ENCODE measurements around the gene RGMA. TPM values are rescaled to one million over a fixed set of nuclear protein-coding genes. Genes with fewer than 3 reads are reported as not detected.
A peak's percentile ranks its signal among the peaks of the same experiment; 100 is the strongest.

Gene RGMA
- total and polyA plus RNA-seq, 2 of the 8 experiments (the other 6 are each of a cell fraction or from before 2014, with no cell fraction given) = 19.9 to 39.8 TPM

DNA sequence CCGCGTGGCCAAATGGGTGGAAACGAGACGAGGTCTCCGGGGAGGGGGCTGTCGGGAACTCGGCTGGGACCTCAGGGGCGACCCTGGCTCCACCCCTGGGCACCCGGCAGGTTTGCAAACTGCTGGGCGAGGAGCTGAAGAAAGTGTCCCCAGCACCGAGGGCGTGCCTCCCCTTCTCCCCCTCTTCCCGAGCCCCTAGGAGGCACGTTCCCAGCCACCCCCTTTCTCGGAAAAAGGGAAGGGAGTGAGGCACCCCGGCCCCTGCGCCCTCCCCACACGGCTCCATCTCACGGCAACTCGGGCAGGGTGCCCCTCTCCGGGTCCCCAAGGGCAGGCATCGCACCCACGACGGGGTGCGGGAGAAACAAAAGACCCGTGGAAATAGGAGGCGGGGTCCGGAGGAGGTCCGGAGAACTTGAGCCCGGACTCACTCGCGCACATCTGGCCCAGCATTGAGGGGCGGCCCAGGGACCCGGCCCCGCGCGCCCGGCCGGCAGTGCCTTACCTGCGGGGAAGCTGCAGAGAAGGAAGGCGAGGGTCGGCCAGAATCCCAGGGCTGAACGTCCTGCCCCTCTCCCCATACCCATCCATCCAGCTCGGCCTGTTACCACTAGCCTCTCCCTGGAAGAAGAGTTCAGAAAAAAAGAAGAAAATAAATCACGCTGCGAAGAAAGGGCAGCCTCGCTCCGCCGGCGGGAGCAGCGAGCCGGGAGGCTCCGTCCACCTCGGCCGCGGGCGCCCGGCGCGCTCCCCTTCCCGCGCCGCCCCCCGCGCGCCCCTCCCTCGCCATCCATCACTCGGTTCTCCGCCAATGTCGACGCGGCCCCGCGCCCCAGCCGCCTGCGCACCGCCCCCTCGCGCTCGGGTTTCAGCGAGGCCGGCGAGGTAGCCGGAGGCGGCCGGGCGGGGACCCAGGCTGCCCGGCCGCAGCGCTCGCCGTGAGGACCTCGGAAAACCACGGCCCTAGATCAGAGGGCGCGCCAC is 16.3 kb downstream of the RGMA start (continued):
- TF ChIP-seq SUZ12 (IDR thresholded peaks at IDR 0.05; ENCODE audit: low read length) (no peak), TEAD4 (IDR thresholded peaks at IDR 0.05; ENCODE audit: low read depth, low read length) (0 out of 2 replicates have a peak, but pooled peaks have one; percentile 7), CBX8 (IDR thresholded peaks at IDR 0.05; ENCODE audit: borderline replicate concordance, low read depth, low read length) (no peak), PHF8 (conservative IDR thresholded peaks at IDR 0.05; ENCODE audit: low read depth, low read length) (peak; percentile 62), HDAC6 (IDR thresholded peaks at IDR 0.05; ENCODE audit: low read depth, low read length) (no peak), MAFK (IDR thresholded peaks at IDR 0.05; ENCODE audit: low read depth, low read length) (no peak), TAF1 (IDR thresholded peaks at IDR 0.05; ENCODE audit: low read depth, low read length) (peak; percentile 69; the same call in 1 of the 2 replicates), BACH1 (IDR thresholded peaks at IDR 0.05; ENCODE audit: low read length) (peak; percentile 54; the same call in 1 of the 2 replicates), KDM4A (IDR thresholded peaks at IDR 0.05; ENCODE audit: low read depth, low read length, severe bottlenecking) (peak; percentile 65), NANOG (IDR thresholded peaks at IDR 0.05; ENCODE audit: insufficient read depth, low read depth, low read length, poor library complexity, severe bottlenecking) (no peak)

Data from H1 (cell line).